DMS53 treated with DMSO at 0.1 percent for 48 hours (cell line): Measurements from ENCODE around the gene KLHL5.
"Not testable (repeated sequence)": the region's sequence is repeated elsewhere in the genome, so short reads cannot be mapped to it uniquely, and the experiment has no call there.

Source experiments
- DNase-seq: peaks from one replicate; lab custom pipeline; 2025; ENCODE audit not compliant: unreplicated experiment; lab: John Stamatoyannopoulos, UW

KLHL5 gene

DNA sequence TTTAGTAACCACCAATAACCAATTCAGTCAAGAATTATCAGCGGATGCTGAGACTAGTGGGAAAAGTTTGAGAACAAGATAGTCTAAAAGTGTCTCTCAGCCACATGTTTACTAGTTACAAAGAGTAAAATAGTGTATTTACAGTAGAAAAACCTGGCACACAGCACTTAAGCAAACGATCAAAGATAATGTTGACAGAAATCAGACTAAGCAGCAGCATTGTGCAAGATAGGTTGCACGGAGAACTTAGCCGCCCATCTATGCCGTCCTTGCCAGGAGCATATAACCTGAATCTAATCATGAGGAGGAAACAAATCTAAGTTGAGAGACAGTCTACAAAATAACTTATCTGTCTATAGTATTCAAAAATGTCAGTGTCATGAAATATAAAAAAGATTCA lies 35.3 kb downstream of the KLHL5 start:
- DNase-seq, result no peak

DNA sequence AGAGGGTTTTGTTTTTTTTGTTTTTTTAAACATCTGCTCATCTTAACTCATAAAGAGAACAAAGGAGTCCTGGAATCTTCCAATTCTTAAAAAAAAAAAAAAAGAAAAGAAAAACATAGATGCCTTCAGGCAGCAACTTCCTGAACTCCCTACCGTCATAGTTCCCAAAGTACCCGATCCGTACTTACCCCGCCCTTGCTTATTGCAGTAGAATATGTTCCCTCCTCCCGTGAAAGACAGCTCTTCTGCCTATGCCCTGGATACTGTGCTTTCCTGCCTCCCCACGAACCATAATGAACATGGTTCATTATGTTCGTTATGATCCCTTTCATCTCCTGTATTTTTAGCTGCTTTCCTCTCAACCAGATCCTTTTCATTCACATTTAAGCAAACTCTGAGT lies 40.3 kb downstream of the KLHL5 start:
- DNase-seq, result no peak

DNA sequence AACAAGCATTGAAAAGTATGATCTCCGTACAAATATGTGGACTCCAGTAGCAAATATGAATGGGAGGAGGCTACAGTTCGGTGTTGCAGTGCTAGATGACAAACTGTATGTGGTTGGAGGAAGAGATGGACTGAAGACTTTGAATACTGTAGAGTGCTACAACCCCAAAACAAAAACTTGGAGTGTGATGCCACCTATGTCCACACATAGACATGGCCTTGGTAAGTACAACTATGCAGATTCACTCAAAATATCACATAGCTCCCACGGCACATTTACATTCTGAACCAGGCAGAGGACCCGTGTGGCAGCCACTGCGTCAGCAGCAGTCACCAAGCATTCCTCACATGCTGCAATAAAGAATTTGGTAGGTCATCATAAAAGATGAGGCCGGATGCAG lies 41.3 kb downstream of the KLHL5 start:
- no peak for DNase-seq

DNA sequence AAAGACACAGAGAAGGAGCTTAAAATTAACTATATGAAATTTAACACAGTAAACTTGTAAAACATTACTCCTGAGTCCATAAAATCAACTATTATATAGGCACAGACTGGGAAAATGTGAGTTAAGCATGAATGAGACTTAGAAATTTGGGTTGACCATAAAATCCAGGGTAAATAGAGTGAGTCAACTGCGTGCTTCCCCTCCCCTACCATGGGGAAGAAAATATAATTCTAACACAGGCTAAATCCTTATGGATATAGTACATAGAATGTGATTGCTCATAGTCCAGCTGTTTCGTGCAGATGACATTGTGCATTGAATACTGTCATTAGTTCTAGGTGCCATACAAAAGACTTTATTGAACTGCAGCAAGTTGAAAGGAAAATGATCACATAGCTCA lies 42.2 kb downstream of the KLHL5 start:
- no peak for DNase-seq

DNA sequence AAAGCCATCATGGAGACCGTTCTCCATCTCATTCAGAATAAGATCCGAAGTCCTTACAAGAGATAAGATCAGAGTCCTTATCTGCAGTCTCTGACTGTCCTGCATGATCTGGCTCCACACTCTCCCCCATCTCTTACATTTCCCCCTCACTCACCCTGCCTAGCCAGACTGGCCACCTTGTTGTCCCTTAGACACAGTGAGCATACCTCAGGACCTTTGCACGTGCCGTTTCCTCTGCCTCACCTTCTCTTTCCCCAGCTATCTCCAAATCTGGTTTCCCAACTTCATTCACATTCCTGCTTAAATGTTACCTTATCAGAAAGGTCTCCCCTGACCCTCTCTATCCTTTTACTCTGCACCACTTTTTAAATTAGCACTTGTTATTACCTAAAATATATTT lies 44.0 kb downstream of the KLHL5 start:
- DNase-seq, result no peak

DNA sequence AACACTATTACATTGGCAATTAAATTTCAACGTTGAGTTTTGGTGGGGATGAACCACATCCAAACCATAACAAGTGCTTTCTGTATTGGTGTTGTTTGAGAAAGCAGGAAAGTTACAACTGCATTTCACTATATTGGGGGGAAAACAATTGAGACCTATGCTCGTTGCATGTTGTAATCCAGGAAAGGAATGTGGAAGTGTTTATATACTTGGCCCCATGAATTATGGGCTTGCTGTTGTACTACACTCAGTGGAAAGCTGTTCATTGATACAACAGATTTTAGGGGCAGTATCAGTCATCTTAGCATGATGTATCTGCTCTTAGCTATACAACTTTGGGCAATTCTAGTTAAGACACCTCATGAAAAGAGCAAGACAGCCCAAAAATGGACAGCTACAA lies 52.4 kb downstream of the KLHL5 start:
- no peak for DNase-seq

DNA sequence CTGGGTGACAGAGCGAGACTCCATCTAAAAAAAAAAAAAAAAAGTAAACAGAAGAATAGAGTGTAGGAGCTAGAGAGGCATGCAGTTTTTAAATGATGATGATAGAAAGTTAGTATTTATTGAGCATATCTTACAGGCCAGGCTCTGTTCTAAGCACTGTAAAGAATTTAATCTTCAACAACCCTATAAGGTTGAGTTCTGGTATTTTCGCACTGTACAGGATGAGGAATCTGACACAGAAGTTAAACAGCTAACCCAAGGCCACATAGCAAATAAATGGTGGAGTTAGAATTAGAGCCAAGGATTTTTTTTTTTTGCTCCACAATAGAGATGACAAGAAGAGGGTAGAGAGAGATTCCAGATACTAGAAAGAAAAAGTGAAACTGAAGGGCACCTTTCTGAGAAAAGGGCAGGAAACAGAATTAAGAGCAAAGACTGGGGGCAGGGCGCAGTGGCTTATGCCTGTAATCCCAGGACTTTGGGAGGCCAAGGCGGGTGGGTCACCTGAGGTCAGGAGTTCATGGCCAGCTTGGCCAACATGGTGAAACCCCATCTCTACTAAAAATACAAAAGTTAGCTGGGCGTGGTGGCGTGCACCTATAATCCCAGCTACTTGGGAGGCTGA lies 56.1 kb downstream of the KLHL5 start:
- DNase-seq, result no peak

DNA sequence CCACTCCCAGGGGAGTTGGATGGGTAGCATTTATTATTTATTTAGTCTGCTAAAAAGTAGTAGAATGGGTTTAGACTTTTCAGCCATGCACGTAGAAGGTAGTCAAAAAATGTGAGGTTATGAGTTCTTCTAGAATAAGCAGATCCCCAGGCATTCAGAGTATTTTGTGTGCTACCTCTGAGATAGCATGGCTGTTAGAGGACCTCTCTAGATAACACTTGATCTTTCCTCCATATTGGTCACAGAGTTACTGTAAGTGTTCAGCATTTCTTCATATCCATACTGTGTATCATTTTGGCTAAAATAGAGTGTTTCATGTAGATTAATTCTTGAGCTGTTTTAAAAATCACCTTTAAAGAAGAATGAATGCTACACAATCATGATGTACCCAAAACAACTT lies 58.4 kb downstream of the KLHL5 start:
- no peak for DNase-seq

DNA sequence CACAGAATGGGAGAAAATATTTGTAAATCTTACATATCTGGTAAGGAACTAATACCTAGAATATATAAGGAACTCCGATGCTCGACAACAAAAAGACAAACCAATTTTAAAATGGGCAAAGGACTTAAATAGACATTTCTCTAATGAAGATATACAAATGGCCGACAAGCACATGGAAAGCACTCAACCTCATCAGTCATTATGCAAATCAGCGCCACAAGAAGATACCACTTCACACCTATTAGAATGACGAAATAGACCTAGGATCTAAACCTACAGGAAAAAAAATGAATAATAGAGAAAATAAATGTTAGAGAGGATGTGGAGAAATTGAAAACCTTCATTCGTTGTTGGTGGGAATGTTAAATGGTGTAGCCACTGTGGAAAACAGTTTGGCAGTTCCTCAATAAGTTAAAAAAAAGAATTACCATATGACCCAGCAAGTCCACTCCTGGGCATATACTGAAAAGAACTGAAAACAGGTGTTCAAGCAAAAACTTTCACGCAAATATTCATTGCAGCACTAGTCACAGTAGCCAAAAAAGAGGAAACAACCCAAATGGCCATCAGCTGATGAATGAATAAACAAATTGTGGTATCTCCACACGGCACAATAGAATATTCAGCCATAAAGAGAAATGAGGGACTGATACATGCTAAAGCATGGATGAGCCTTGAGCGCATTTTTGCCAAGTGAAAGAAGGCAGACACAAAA lies 63.0 kb downstream of the KLHL5 start:
- no peak for DNase-seq

DNA sequence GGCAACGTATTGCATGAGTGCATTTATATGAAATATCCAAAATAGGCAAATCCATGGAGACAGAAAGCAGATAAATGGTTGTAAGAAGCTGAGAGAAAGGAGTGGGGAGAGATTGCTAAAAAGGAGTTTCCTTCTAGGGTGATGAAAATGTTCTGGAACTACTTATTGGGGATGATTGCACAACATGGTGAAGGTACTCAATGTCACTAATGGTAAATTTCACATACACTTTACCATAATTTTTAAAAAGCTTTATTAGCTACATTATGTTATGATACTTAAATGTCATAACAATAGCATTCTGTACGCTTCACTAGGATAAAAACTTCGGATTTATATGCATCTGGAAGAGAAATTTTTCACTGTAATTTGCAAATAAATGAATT lies 63.6 kb downstream of the KLHL5 start:
- no peak for DNase-seq

DNA sequence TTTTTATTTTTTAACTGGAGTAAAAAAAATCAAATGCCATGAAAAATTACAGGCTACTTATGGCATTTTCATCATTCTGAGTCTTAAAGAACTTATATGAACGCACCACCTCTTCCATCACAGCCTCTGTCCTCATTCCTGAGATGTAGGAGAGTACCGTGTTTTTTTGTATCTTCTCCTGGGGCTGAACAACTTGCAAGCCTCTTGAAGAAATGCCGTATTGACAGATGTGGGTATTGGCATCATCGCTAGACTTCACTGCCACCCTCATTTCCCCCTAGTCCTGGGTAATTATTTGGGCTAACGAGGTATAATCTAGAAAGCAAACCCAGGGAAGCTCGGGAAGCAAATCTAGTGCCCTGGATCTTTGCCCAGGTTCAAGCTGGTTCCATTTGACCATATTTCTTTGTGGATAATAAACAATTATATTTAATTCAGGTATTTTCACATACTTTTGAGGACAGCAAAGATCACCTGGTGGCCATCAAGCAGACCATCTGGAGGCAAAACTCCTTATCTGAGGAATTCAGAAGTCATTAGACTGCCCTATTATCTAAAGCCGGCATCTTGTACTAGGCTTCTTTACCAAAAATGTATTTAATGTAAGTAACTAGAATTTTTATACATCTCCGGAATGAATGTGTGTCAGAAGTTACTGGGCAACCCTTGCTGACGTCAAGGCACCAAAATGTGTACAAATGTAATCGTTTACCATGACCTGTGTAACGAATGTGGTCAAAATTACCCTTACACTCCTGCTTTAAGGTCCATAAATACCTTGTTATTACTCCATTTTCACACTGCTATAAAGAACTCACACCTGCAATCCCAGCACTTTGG lies 64.4 kb downstream of the KLHL5 start:
- DNase-seq, result no peak

DNA sequence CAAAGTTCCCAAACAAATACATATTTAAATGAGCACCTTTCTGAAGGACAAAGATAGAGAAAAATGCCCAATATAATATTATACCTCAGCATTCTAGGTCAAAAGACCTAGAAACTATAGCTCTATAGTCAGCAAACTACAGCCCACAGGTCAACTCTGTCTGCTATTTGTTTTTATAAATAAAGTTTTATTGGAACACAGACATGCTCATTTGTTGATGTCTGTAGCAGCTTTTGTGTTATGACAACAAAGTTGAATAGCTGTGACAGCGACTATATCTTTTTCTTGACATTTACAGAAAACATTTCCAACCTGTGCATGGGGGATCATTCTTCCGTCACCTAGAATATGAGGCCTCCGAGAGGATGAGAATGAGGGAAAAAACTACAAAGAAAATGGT lies 71.6 kb downstream of the KLHL5 start:
- no peak for DNase-seq

DNA sequence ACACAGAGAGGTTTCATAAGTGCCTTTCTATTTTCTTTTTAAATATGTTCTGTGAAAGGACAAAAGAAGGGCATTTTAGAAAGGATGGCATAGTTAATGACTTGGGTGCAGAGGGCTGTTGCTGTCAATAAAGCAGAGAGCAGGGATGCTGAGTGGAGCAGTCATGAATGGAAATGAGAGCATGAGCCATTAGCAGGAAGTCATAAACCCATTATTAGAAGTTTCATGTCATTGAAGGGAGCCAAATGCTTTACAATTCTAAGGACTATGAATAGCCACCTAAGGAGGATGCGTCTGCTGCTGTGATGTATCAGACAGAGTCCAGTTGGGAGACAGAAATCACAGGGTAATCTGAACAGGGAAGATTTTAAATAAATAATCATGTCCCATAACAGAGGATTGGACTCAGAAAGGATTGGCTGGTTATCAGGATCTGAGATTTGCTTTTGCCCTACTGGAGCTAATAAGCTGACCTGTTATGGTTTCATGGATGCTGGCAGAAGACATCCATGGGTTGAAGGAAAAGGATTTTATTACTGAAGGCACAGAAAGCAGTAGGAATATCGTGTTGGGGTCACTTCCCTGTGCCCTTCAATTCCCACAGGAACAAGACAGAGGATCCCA lies 72.8 kb downstream of the KLHL5 start:
- DNase-seq, result no peak

DNA sequence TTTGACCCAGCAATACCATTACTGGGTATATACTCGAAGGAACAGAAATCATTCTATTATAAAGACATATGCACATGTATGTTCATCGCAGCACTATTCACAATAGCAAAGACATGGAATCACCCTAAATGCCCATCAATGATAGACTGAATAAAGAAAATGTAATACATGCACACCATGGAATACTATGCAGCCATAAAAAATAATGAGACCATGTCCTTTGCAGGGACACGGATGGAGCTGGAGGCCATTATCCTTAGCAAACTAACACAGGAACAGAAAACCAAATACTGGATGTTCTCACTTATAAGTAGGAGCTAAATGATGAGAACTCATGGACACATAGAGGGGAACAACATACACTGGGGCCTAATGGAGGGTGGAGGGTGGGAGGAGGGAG lies 76.2 kb downstream of the KLHL5 start:
- not testable (repeated sequence) for DNase-seq

DNA sequence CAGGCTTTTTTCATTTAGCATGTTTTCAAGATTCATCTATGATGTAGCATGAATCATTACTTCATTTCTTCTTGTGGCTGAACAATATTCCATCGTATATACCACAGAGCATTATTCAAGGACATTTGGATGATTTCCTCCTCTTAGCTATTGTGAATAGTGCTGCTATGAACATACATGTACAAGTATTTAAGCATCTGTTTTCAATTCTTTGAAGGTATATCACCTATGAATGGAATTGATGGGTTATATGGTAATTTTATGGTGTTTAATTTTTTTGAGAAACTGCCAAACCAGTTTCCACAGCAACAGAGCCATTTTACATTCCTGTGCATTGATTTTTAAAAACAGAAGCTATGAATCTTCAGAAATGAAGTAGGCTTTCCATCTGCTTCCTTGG lies 84.2 kb downstream of the KLHL5 start:
- DNase-seq, result no peak

DNA sequence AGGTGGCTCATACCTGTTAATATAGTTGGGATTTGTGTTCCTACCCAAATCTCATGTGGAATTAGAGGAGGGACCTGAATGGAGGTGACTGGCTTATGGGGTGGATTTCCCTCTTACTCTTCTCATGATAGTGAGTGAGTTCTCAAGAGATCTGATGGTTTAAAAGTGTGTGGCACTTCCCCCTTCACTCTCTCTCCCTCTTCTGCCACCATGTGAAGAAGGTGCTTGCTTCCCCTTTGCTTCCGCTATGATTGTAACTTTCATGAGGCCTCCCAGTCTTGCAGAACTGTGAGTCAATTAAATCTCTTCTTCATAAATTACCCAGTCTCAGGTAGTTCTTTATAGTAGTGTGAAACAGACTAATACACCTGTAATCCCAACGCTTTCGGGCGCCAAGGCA lies 92.0 kb downstream of the KLHL5 start:
- DNase-seq, result no peak

DNA sequence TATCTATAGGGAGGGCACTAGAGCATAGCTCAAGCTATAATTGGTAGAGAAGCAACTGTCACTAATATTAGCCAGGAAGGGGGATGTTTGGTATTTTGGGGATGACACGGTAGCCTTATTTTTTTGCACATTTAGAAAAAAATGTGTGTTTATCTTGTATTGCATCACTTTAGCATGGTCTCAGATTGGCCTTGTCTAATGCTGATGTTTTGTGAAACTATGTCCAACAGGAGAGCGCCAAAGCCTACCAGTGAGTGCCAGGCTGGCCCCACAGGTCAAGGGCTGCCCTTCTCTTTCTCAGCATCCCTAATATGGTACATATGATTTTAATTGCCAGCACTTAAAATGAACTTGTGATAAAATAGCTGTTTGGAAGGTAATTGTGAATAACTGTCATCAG lies 95.5 kb downstream of the KLHL5 start:
- no peak for DNase-seq

DNA sequence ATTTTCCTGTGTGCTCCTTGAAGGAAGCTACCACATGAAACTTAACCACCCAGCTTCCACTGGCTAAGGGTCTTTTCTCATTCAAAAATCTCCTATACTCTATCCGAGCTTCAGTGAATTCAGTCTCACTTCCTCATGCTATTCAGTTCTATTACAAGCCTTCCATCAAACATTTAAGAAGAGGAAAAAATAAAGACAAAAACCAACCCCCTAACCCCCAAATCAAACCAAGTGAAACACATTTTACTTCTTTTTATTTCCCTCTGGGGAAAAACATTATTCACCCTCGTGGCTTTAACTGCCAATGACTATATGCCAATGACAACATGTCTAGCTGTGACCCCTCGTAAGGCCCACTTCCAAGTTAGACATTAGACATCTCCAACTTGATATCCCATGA lies 104.1 kb downstream of the KLHL5 start:
- DNase-seq, result no peak

DNA sequence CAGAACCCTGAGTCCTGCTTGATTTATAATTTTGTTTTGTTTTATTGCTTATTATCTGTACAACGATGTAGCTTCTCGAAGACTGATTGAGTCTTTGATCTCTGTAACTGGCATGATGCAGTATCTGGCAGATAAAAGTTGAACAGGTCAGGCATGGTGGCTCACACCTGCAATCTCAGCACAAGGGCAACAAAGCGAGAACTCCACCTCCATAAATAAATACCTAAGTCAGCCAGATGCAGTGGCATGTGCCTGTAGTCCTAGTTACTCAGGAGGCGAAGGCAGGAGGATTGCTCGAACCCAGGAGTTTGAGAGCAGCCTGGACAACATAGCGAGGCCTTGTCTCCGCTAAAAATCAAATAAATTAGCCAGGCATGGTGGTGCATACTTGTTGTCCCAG lies 104.6 kb downstream of the KLHL5 start:
- DNase-seq, result no peak

DNA sequence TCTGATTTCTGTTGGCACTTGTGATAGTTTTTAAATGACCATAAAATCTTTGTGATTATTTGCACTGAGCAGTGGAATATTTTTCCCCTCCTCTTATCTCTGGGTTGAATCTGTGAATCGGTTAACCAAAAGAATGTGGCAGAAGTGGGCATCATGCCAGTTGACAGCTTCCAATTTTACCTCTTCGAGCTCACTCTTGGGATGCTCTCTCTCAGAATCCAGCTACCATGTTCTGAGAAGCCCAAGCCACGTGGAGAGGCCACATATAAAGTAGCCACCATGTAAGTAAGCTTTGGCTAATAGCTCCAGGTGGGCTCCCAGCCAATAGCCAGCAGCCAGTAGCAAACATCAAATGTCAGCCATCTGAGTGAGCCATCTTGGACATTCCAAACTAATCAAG lies 107.4 kb downstream of the KLHL5 start:
- DNase-seq, result no peak

DNA sequence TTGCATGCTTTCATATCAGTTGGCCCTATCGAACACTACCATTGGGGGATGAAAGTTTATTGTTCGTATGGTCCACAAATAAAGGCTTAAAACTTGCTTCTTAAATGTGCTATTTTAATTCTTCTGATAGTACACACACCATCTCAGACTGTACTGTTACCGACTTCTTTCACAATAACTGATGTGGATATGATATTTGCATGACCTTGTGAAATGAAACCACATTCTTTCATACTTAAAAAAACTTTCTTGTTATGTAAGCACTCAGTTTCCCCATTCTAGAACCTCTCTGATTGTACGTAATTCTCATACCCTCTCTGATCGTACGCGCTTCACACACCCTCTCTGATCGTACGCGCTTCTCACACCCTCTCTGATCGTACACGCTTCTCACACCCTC lies 108.3 kb downstream of the KLHL5 start:
- no peak for DNase-seq
